Retina (tissue), 1 donor: ENCODE measurements around the gene TMOD1.

Experiments
- DNase-seq: peaks from one replicate; pipeline ENCODE4 v3.0.0-alpha.2; 2016

The TMOD1 gene

GRCh38 chr9:97647996-97648395 lies 146.5 kb downstream of the TMOD1 start:
- DNase-seq = no peak
